ENCODE measurements around the gene OR8B4. TPM values are rescaled to one million over a fixed set of nuclear protein-coding genes. Genes with fewer than 3 reads are reported as not detected.
"Not testable (repeated sequence)": the region's sequence is repeated elsewhere in the genome, so short reads cannot be mapped to it uniquely, and the experiment has no call there.

Gene OR8B4
- total RNA-seq, 1 donor from 2014 or later: not detected

- Histone ChIP-seq H2AFZ (ENCODE audit: low read depth, low read length) (no peak overlapping the region), H3K4me1 (ENCODE audit: insufficient read depth, low read length) (no peaks in the 10 kb centered on the region), H3K27me3 (ENCODE audit: insufficient read depth, low read length) (no peaks in the 10 kb centered on the region), H4K20me1 (ENCODE audit: insufficient read depth, low read length) (no peaks in the 10 kb centered on the region), H3K36me3 (ENCODE audit: insufficient read depth, low read length) (no peaks in the 10 kb centered on the region), H3K9ac (ENCODE audit: low read length) (no peak overlapping the region), H3K79me2 (ENCODE audit: insufficient read depth, low read length) (no peaks in the 10 kb centered on the region), H3K27ac (ENCODE audit: low read depth, low read length) (no peak overlapping the region), H3K4me3 (ENCODE audit: insufficient read depth, low read depth, low read length) (no peak overlapping the region), H3K9me3 (ENCODE audit: insufficient read depth, low read depth, low read length) (no peaks in the 10 kb centered on the region), H3K4me2 (ENCODE audit: low read length) (no peak overlapping the region)
- no peak overlapping the region for H3K4me3 Mint-ChIP-seq (ENCODE audit: unreplicated experiment)
- DNase-seq (ENCODE audit: low read depth) (no peak), FAIRE-seq (no peak)
- no peak overlapping the region for H3K27ac Mint-ChIP-seq (ENCODE audit: unreplicated experiment)
- H3K9me3 Mint-ChIP-seq (ENCODE audit: unreplicated experiment): peaks cover 4% of the 10 kb centered on the region
- peaks cover 8% of the 10 kb centered on the region for H3K27me3 Mint-ChIP-seq (ENCODE audit: low read depth, unreplicated experiment)
- no peaks in the 10 kb centered on the region for H3K36me3 Mint-ChIP-seq (ENCODE audit: low read depth, unreplicated experiment)
- TF ChIP-seq EZH2 (IDR thresholded peaks at IDR 0.05; ENCODE audit: insufficient read depth, low read length): no peak
- TF ChIP-seq CTCF (IDR thresholded peaks at IDR 0.05; ENCODE audit: insufficient read depth, low read depth, low read length): no peak
- H3K4me1 Mint-ChIP-seq (ENCODE audit: low read depth, unreplicated experiment): no peaks in the 10 kb centered on the region
Observed at GRCh38 chr11:124463990-124464389, 39.3 kb upstream of the OR8B4 start.

GRCh38 chr11:124463324-124463723 is 38.7 kb upstream of the OR8B4 start:
- no peaks in the 10 kb centered on the region for H3K36me3 Mint-ChIP-seq (ENCODE audit: low read depth, unreplicated experiment)
- Histone ChIP-seq H3K4me2 (ENCODE audit: low read length) (no peak overlapping the region), H3K36me3 (ENCODE audit: insufficient read depth, low read length) (no peaks in the 10 kb centered on the region), H3K4me1 (ENCODE audit: insufficient read depth, low read length) (no peaks in the 10 kb centered on the region), H3K9ac (ENCODE audit: low read length) (no peak overlapping the region), H3K27ac (ENCODE audit: low read depth, low read length) (no peak overlapping the region), H2AFZ (ENCODE audit: low read depth, low read length) (no peak overlapping the region), H3K27me3 (ENCODE audit: insufficient read depth, low read length) (no peaks in the 10 kb centered on the region), H4K20me1 (ENCODE audit: insufficient read depth, low read length) (no peaks in the 10 kb centered on the region), H3K79me2 (ENCODE audit: insufficient read depth, low read length) (no peaks in the 10 kb centered on the region), H3K9me3 (ENCODE audit: insufficient read depth, low read depth, low read length) (no peaks in the 10 kb centered on the region), H3K4me3 (ENCODE audit: insufficient read depth, low read depth, low read length) (no peak overlapping the region)
- peaks cover 8% of the 10 kb centered on the region for H3K27me3 Mint-ChIP-seq (ENCODE audit: low read depth, unreplicated experiment)
- H3K4me3 Mint-ChIP-seq (ENCODE audit: unreplicated experiment): no peak overlapping the region
- FAIRE-seq: no peak
- no peak overlapping the region for H3K27ac Mint-ChIP-seq (ENCODE audit: unreplicated experiment)
- peaks cover 4% of the 10 kb centered on the region for H3K9me3 Mint-ChIP-seq (ENCODE audit: unreplicated experiment)
- H3K4me1 Mint-ChIP-seq (ENCODE audit: low read depth, unreplicated experiment): no peaks in the 10 kb centered on the region
- TF ChIP-seq CTCF (IDR thresholded peaks at IDR 0.05; ENCODE audit: insufficient read depth, low read depth, low read length): no peak
- no peak for TF ChIP-seq EZH2 (IDR thresholded peaks at IDR 0.05; ENCODE audit: insufficient read depth, low read length)
- DNase-seq (ENCODE audit: low read depth): no peak

- Histone ChIP-seq H4K20me1 (ENCODE audit: insufficient read depth, low read length) (no peaks in the 10 kb centered on the region), H2AFZ (ENCODE audit: low read depth, low read length) (no peak overlapping the region), H3K79me2 (ENCODE audit: insufficient read depth, low read length) (no peaks in the 10 kb centered on the region), H3K27me3 (ENCODE audit: insufficient read depth, low read length) (no peaks in the 10 kb centered on the region), H3K4me2 (ENCODE audit: low read length) (no peak overlapping the region), H3K9ac (ENCODE audit: low read length) (no peak overlapping the region), H3K27ac (ENCODE audit: low read depth, low read length) (no peak overlapping the region), H3K4me3 (ENCODE audit: insufficient read depth, low read depth, low read length) (no peak overlapping the region), H3K36me3 (ENCODE audit: insufficient read depth, low read length) (no peaks in the 10 kb centered on the region), H3K4me1 (ENCODE audit: insufficient read depth, low read length) (no peaks in the 10 kb centered on the region), H3K9me3 (ENCODE audit: insufficient read depth, low read depth, low read length) (no peaks in the 10 kb centered on the region)
- DNase-seq (ENCODE audit: low read depth) (no peak), FAIRE-seq (no peak)
- no peak for TF ChIP-seq EZH2 (IDR thresholded peaks at IDR 0.05; ENCODE audit: insufficient read depth, low read length)
- no peak for TF ChIP-seq CTCF (IDR thresholded peaks at IDR 0.05; ENCODE audit: insufficient read depth, low read depth, low read length)
- Mint-ChIP-seq H3K4me1 (ENCODE audit: low read depth, unreplicated experiment) (no peaks in the 10 kb centered on the region), H3K9me3 (ENCODE audit: unreplicated experiment) (peaks cover 2% of the 10 kb centered on the region), H3K27ac (ENCODE audit: unreplicated experiment) (no peak overlapping the region), H3K36me3 (ENCODE audit: low read depth, unreplicated experiment) (no peaks in the 10 kb centered on the region), H3K4me3 (ENCODE audit: unreplicated experiment) (no peak overlapping the region), H3K27me3 (ENCODE audit: low read depth, unreplicated experiment) (peaks cover 2% of the 10 kb centered on the region)
Observed at GRCh38 chr11:124460459-124460858, 35.8 kb upstream of the OR8B4 start.

- not testable (repeated sequence) for H3K9me3 Mint-ChIP-seq (ENCODE audit: unreplicated experiment); H3K4me1 ChIP-seq (ENCODE audit: insufficient read depth, low read length); H3K36me3 ChIP-seq (ENCODE audit: insufficient read depth, low read length); DNase-seq (ENCODE audit: low read depth); H3K9ac ChIP-seq (ENCODE audit: low read length); H3K4me1 Mint-ChIP-seq (ENCODE audit: low read depth, unreplicated experiment); H3K27ac Mint-ChIP-seq (ENCODE audit: unreplicated experiment); H2AFZ ChIP-seq (ENCODE audit: low read depth, low read length); H3K27ac ChIP-seq (ENCODE audit: low read depth, low read length); H3K36me3 Mint-ChIP-seq (ENCODE audit: low read depth, unreplicated experiment); H3K4me2 ChIP-seq (ENCODE audit: low read length); H3K27me3 ChIP-seq (ENCODE audit: insufficient read depth, low read length); H3K9me3 ChIP-seq (ENCODE audit: insufficient read depth, low read depth, low read length); FAIRE-seq; H4K20me1 ChIP-seq (ENCODE audit: insufficient read depth, low read length); H3K4me3 ChIP-seq (ENCODE audit: insufficient read depth, low read depth, low read length); H3K4me3 Mint-ChIP-seq (ENCODE audit: unreplicated experiment); H3K79me2 ChIP-seq (ENCODE audit: insufficient read depth, low read length); H3K27me3 Mint-ChIP-seq (ENCODE audit: low read depth, unreplicated experiment)
Observed at GRCh38 chr11:124459379-124459778, 34.7 kb upstream of the OR8B4 start.

Data from astrocyte (in vitro differentiated cells and primary cell).